Endodermal cell (in vitro differentiated cells): ENCODE data around the gene C11orf16. TPM values are rescaled to one million over a fixed set of nuclear protein-coding genes. Genes with fewer than 3 reads are reported as not detected.
"Not testable (repeated sequence)": the region's sequence is repeated elsewhere in the genome, so short reads cannot be mapped to it uniquely, and the experiment has no call there.

Experiments used
- DNase-seq: peaks from one replicate; pipeline ENCODE4 v3.0.0-alpha.2; 2017
- H3K27ac ChIP-seq: 2 replicates; pipeline ENCODE4 v1.5.1; 2013; ENCODE audit warnings: mild to moderate bottlenecking, low read depth, low read length, moderate library complexity
- H3K27me3 ChIP-seq: 2 replicates; pipeline ENCODE4 v1.6.1; 2013; ENCODE audit warnings: mild to moderate bottlenecking, low read length, moderate library complexity; ENCODE audit not compliant: insufficient read depth, control insufficient read depth, poor library complexity, severe bottlenecking
- H3K36me3 ChIP-seq: 2 replicates; pipeline ENCODE4 v1.7.0; 2013; ENCODE audit warnings: mild to moderate bottlenecking, low read length, moderate library complexity; ENCODE audit not compliant: control insufficient read depth, insufficient read depth
- H3K4me1 ChIP-seq: one replicate; pipeline ENCODE4 v1.7.0; 2013; ENCODE audit warnings: low read length; ENCODE audit not compliant: control insufficient read depth, insufficient read depth
- H3K4me3 ChIP-seq: 2 replicates; pipeline ENCODE4 v1.5.1; 2013; ENCODE audit warnings: mild to moderate bottlenecking, low read length, moderate library complexity
- H3K9ac ChIP-seq: 2 replicates; pipeline ENCODE4 v1.6.1; 2013; ENCODE audit warnings: mild to moderate bottlenecking, low read length, moderate library complexity; ENCODE audit not compliant: poor library complexity, severe bottlenecking; ENCODE audit errors: extremely low read depth
- H3K9me3 ChIP-seq: 2 replicates; pipeline ENCODE4 v1.6.1; 2013; ENCODE audit warnings: mild to moderate bottlenecking, low read length, moderate library complexity; ENCODE audit not compliant: control insufficient read depth
- H3K27ac Mint-ChIP-seq: 2 replicates; pipeline ENCODE4 v1.8.0; 2020; ENCODE audit warnings: mixed read lengths
- H3K27me3 Mint-ChIP-seq: 2 replicates; pipeline ENCODE4 v1.8.0; 2021; ENCODE audit warnings: mild to moderate bottlenecking, mixed read lengths; ENCODE audit not compliant: insufficient read depth
- H3K36me3 Mint-ChIP-seq: 2 replicates; pipeline ENCODE4 v1.8.0; 2020; ENCODE audit warnings: low read depth, mixed read lengths
- H3K4me1 Mint-ChIP-seq: 2 replicates; pipeline ENCODE4 v1.8.0; 2020; ENCODE audit warnings: mixed read lengths
- H3K4me3 Mint-ChIP-seq: 2 replicates; pipeline ENCODE4 v1.8.0; 2020; ENCODE audit warnings: mild to moderate bottlenecking, moderate library complexity, mixed read lengths
- H3K9me3 Mint-ChIP-seq: 2 replicates; pipeline ENCODE4 v1.8.0; 2020; ENCODE audit warnings: mild to moderate bottlenecking, mixed read lengths
- CTCF ChIP-seq: fragments of 200-600 bp; sonication (generic); conservative IDR thresholded peaks from 2 replicates; pipeline ENCODE4 v1.5.0; 2021; ENCODE audit warnings: antibody characterized with exemption, mild to moderate bottlenecking
- WGBS, 2 experiments: methylation state at CpG; one replicate each; pipeline versions ENCODE4 v1.1.5 to v1.1.7; 2013; ENCODE audit warnings: missing lambda C conversion rate in 2 of 2, mixed read lengths in 1 of 2; ENCODE audit not compliant: insufficient coverage in 1 of 2, insufficient read length in 1 of 2; 5-methylcytosine and 5-hydroxymethylcytosine counted together
- total RNA-seq, 2 donors: library from RNA; stranded (reverse); fragmentation: NEBNext Ultra II Directional in 1 of 2; extraction: Animal tissue kit (Norgen Biotek cat#: 25700) in 1 of 2; gene quantifications; 2 replicates in 1 of 2; 3 replicates in 1 of 2; pipeline ENCODE4 v1.2.1, GENCODE V29; 2021

The C11orf16 gene
- total RNA-seq, 2 donors from 2014 or later, result not detected

GRCh38 chr11:8937159-8937558 lies 4.4 kb upstream of the C11orf16 start:
- Mint-ChIP-seq H3K27me3 (peaks cover 28% of the 10 kb centered on the region), H3K36me3 (no peaks in the 10 kb centered on the region), H3K4me3 (no peak overlapping the region), H3K9me3 (no peaks in the 10 kb centered on the region), H3K27ac (no peak overlapping the region), H3K4me1 (peaks cover 11% of the 10 kb centered on the region)
- H3K9me3 ChIP-seq, result no peaks in the 10 kb centered on the region
- 93 to 96% methylated on average over 10 of the region's 10 CpGs for WGBS, 2 experiments
- peaks cover 2% of the 10 kb centered on the region for H3K4me1 ChIP-seq
- no peak overlapping the region for H3K4me3 ChIP-seq
- H3K27me3 ChIP-seq, result peaks cover 9% of the 10 kb centered on the region
- DNase-seq, result no peak
- H3K9ac ChIP-seq, result no peak overlapping the region
- no peak for TF ChIP-seq CTCF
- H3K36me3 ChIP-seq, result no peaks in the 10 kb centered on the region
- H3K27ac ChIP-seq, result no peak overlapping the region

GRCh38 chr11:8935789-8936188 lies 3.0 kb upstream of the C11orf16 start:
- not testable (repeated sequence) for H3K9me3 Mint-ChIP-seq, H3K36me3 Mint-ChIP-seq, H3K27ac Mint-ChIP-seq, DNase-seq, H3K9me3 ChIP-seq, H3K27ac ChIP-seq, H3K27me3 ChIP-seq, H3K36me3 ChIP-seq, H3K4me1 ChIP-seq, H3K4me3 Mint-ChIP-seq
- peak overlapping the region; percentile 55 for H3K4me3 ChIP-seq
- WGBS, 2 experiments, result 100% methylated on average over 1 of the region's 2 CpGs; no CpG with 5 or more reads in 1 of the 2 experiments
- H3K4me1 Mint-ChIP-seq, result peaks cover 11% of the 10 kb centered on the region
- H3K9ac ChIP-seq, result peak overlapping the region; percentile 36
- peaks cover 29% of the 10 kb centered on the region for H3K27me3 Mint-ChIP-seq

GRCh38 chr11:8934742-8935488 lies 2.2 kb upstream of the C11orf16 start:
- Mint-ChIP-seq H3K4me1 (peaks cover 11% of the 10 kb centered on the region), H3K9me3 (no peaks in the 10 kb centered on the region), H3K27ac (peak overlapping the region; percentile 82), H3K4me3 (peak overlapping the region; percentile 2), H3K36me3 (no peaks in the 10 kb centered on the region), H3K27me3 (peaks cover 25% of the 10 kb centered on the region)
- H3K27me3 ChIP-seq, result peaks cover 9% of the 10 kb centered on the region
- peaks cover 2% of the 10 kb centered on the region for H3K4me1 ChIP-seq
- H3K27ac ChIP-seq, result no peak overlapping the region
- peak overlapping the region; percentile 55 for H3K4me3 ChIP-seq
- no peaks in the 10 kb centered on the region for H3K36me3 ChIP-seq
- H3K9me3 ChIP-seq, result no peaks in the 10 kb centered on the region
- WGBS, 2 experiments, result 43 to 46% methylated on average over 11 to 14 of the region's 14 CpGs
- DNase-seq, result peak; percentile 74
- no peak for TF ChIP-seq CTCF
- H3K9ac ChIP-seq, result peak overlapping the region; percentile 36
